HUES6 (cell line): ENCODE measurements around the gene TMEM204.

Experiments used
- H3K27ac ChIP-seq: 2 replicates; pipeline ENCODE4 v1.7.0; 2013; ENCODE audit warnings: low read depth, mild to moderate bottlenecking, low read length, inconsistent platforms
- H3K27me3 ChIP-seq: 2 replicates; pipeline ENCODE4 v1.6.1; 2013; ENCODE audit warnings: low read length; ENCODE audit not compliant: control insufficient read depth, insufficient read depth
- H3K36me3 ChIP-seq: 2 replicates; pipeline ENCODE4 v1.6.1; 2013; ENCODE audit warnings: low read length; ENCODE audit not compliant: control insufficient read depth, insufficient read depth
- H3K4me1 ChIP-seq: 2 replicates; pipeline ENCODE4 v1.6.1; 2013; ENCODE audit warnings: low read length; ENCODE audit not compliant: control insufficient read depth, insufficient read depth
- H3K4me3 ChIP-seq: 2 replicates; pipeline ENCODE4 v1.5.1; 2013; ENCODE audit warnings: low read depth, low read length
- H3K9ac ChIP-seq: one replicate; pipeline ENCODE4 v1.6.1; 2013; ENCODE audit warnings: mild to moderate bottlenecking, low read length
- H3K9me3 ChIP-seq: 2 replicates; pipeline ENCODE4 v1.6.1; 2013; ENCODE audit warnings: low read depth, low read length; ENCODE audit not compliant: control insufficient read depth, insufficient read depth

TMEM204 gene

GRCh38 chr16:1500465-1501150, 32.9 kb upstream of the TMEM204 start:
- Histone ChIP-seq H3K36me3 (peaks cover 76% of the 10 kb centered on the region), H3K4me1 (no peaks in the 10 kb centered on the region), H3K4me3 (no peak overlapping the region), H3K9me3 (no peaks in the 10 kb centered on the region), H3K9ac (no peak overlapping the region), H3K27me3 (no peaks in the 10 kb centered on the region), H3K27ac (no peak overlapping the region)

GRCh38 chr16:1501630-1502029, 31.8 kb upstream of the TMEM204 start:
- H3K4me1 ChIP-seq, result no peaks in the 10 kb centered on the region
- H3K27ac ChIP-seq, result no peak overlapping the region
- peaks cover 75% of the 10 kb centered on the region for H3K36me3 ChIP-seq

DNA sequence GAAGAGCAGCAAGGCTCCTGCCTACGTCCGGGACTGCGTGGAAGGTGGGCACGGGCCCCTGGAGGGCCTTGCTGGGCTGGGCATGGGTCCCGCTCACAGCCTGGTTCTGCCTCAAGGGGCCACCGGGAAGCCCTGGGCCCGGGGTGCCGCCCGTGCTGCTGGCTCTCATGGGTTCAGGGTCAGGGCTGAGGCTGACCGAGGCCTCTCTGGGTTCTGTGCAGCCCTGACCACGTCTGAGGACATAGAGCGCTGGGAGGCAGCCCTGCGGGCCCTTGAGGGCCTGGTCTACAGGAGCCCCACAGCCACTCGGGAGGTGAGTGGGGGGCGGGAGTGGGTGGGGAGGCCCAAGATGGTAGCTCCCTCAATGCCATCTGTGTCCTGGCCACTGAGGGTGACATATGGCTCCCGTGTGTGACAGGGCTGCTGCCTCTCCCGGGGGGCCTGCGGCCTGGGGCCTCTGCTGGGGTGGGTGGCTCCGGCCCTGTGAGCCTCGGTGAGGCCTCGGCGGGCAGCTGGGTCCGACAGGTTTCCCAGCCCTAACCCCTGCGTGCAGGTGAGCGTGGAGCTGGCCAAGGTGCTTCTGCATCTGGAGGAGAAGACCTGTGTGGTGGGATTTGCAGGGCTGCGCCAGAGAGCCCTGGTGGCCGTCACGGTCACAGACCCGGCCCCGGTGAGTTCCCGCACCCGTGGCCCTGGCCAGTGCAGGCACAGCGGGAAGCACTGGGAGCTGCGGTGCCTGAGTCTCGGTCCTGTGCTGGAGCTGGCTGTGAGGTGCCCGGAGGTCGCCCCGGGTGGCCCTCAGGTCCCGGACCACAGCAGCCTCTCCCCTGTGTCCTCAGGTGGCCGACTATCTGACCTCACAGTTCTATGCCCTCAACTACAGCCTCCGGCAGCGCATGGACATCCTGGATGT, 31.1 kb upstream of the TMEM204 start:
- Histone ChIP-seq H3K27me3 (no peaks in the 10 kb centered on the region), H3K27ac (no peak overlapping the region), H3K9me3 (no peaks in the 10 kb centered on the region), H3K36me3 (peaks cover 75% of the 10 kb centered on the region), H3K4me1 (no peaks in the 10 kb centered on the region), H3K4me3 (no peak overlapping the region), H3K9ac (no peak overlapping the region)

More at GRCh38 chr16:1501630-1502029, 31.8 kb upstream of the TMEM204 start:
- no peaks in the 10 kb centered on the region for H3K27me3 ChIP-seq
- no peak overlapping the region for H3K4me3 ChIP-seq
- H3K9ac ChIP-seq, result no peak overlapping the region
- H3K9me3 ChIP-seq, result no peaks in the 10 kb centered on the region

- Histone ChIP-seq H3K36me3 (peaks cover 75% of the 10 kb centered on the region), H3K27ac (no peak overlapping the region), H3K4me1 (no peaks in the 10 kb centered on the region)
These were observed 30.1 kb upstream of the TMEM204 start for GRCh38 chr16:1503110-1503955.

GRCh38 chr16:1505073-1505844, 28.2 kb upstream of the TMEM204 start:
- Histone ChIP-seq H3K27ac (no peak overlapping the region), H3K9me3 (no peaks in the 10 kb centered on the region), H3K36me3 (peaks cover 79% of the 10 kb centered on the region), H3K27me3 (no peaks in the 10 kb centered on the region), H3K4me3 (no peak overlapping the region), H3K9ac (no peak overlapping the region), H3K4me1 (no peaks in the 10 kb centered on the region)

More at GRCh38 chr16:1503110-1503955, 30.1 kb upstream of the TMEM204 start:
- no peaks in the 10 kb centered on the region for H3K27me3 ChIP-seq
- H3K9ac ChIP-seq, result no peak overlapping the region
- H3K4me3 ChIP-seq, result no peak overlapping the region
- H3K9me3 ChIP-seq, result no peaks in the 10 kb centered on the region

DNA sequence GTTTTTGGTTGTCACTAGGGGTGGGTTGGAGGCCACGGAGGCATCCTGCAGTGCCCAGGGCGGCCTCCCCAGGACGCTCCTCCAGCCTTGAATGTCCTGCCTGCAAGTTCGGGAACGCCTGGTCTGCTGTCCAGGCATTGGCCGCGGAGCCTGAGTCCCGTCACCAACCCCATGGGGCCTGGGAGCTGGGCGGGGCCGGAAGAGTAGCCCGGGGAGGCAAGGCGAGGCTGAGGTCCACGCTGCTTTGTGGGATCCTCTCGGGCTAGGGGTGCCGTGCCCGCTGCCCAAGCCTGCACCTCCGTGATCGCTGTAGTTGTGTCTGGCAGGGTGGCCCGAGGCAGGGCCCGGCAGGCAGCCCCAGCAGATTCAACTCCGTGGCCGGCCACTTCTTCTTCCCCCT, 27.6 kb upstream of the TMEM204 start:
- H3K36me3 ChIP-seq, result peaks cover 80% of the 10 kb centered on the region
- H3K27ac ChIP-seq, result no peak overlapping the region
- no peaks in the 10 kb centered on the region for H3K4me1 ChIP-seq
- H3K27me3 ChIP-seq, result no peaks in the 10 kb centered on the region
- H3K9me3 ChIP-seq, result no peaks in the 10 kb centered on the region
- no peak overlapping the region for H3K9ac ChIP-seq
- H3K4me3 ChIP-seq, result no peak overlapping the region

DNA sequence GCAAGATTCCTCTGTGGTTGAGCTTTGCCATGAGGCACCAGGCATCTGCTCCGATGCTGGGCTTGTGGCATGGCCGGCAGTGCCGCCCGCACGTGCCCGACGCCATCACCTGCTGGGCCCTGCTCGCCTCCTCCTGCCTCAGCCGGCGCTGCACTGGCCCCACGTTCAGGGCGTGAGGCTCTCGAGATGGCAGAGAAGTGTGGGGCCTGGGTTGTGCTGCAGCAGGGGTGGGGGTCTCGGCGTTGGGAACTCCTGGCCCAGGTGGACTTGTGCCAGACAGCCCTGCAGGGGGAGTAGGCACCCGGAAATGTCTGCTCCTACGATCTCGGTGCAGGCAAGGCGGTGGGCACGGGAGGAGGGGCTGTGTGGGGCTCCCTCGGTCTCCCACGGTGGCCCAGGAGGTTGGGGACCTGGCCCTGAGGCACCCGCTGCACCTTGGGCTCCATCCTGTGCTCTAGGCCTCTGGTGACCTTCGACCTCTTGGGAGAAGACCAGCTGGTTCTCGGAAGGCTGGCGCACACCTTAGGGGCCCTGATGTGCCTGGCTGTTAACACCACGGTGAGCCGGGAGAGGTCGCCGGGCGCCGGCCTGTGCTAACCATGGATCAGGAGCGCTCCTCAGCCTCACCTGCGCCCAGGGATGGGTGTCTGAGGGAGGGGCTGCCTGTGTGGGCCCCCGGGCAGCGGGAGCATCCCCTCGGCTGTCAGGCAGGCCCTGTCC, 26.8 kb upstream of the TMEM204 start:
- Histone ChIP-seq H3K9me3 (no peaks in the 10 kb centered on the region), H3K27ac (no peak overlapping the region), H3K4me3 (no peak overlapping the region), H3K4me1 (no peaks in the 10 kb centered on the region), H3K27me3 (no peaks in the 10 kb centered on the region), H3K36me3 (peaks cover 76% of the 10 kb centered on the region), H3K9ac (no peak overlapping the region)

- no peaks in the 10 kb centered on the region for H3K27me3 ChIP-seq
- H3K27ac ChIP-seq, result no peak overlapping the region
- H3K4me1 ChIP-seq, result no peaks in the 10 kb centered on the region
- H3K9ac ChIP-seq, result no peak overlapping the region
- H3K9me3 ChIP-seq, result peaks cover 2% of the 10 kb centered on the region; the same call in 1 of the 2 replicates
- no peak overlapping the region for H3K4me3 ChIP-seq
- H3K36me3 ChIP-seq, result peaks cover 64% of the 10 kb centered on the region
These were observed 24.8 kb upstream of the TMEM204 start for GRCh38 chr16:1508494-1509187.

DNA sequence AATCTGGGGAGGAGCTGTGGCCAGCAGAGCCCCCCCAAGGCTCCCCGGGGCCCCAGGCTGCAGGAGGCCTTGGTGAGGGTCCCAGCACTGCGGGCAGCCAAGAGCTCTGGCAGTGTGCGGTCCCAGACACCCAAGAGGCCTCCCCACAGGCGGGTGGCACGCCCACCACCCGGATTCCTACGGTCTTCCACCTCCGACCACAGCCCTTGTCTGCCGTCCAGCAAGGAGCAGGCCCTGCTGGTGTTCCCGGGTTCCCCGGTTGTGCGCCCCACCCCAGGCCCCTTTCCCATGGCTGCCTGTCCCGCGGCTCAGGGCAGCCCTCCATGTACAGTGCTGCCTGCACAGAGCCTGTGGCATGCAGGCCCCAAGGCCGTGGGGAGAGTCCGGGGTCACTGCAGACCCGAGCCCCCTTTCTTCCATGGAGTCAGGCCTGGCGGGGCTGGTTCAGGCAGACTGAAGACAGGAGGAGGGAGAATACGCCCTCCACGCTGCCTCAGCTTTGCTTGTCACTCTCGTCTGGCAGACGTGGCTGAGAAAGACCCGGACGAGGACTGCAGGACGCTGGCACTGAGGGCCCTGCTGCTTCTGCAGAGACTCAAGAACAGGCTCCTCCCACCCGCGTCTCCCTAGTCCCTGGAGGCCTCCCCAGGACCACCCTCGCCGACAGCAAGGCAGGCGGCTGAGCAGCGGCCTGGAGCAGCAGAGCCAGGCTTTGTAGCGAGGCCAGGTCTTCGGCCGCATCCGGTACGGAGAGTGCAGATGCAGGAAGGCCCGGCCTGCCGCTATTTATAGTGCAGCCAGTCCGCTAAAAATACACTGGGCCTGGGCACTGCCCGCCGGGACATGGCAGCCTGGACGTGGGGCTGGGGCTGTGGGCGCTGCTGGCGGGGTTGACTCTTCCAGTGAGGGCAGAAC, 23.9 kb upstream of the TMEM204 start:
- Histone ChIP-seq H3K9ac (no peak overlapping the region), H3K27ac (no peak overlapping the region), H3K36me3 (peaks cover 62% of the 10 kb centered on the region), H3K4me1 (no peaks in the 10 kb centered on the region), H3K27me3 (no peaks in the 10 kb centered on the region), H3K4me3 (no peak overlapping the region), H3K9me3 (peaks cover 6% of the 10 kb centered on the region; the same call in 1 of the 2 replicates)
